Ovary (tissue), 3 donors: Measurements from ENCODE around the gene INPP5A.

Experiments used
- CTCF ChIP-seq, 3 donors: fragments of 450-650 bp in 2 of 3; fragments of 200-600 bp in 1 of 3; IDR thresholded peaks; one replicate each; pipeline versions ENCODE4 v1.5.1 to v1.8.0; 2016 to 2022; ENCODE audit warnings: antibody characterized with exemption in 3 of 3, mild to moderate bottlenecking in 1 of 3
- EP300 ChIP-seq: sonication (generic); formaldehyde crosslinking; IDR thresholded peaks from one replicate; pipeline ENCODE4 v1.6.1; 2017; ENCODE audit warnings: antibody characterized with exemption
- donor health status: DM: no; HTN: no; CAD: no.

- TF ChIP-seq CTCF (IDR thresholded peaks at IDR 0.05): no peak
- TF ChIP-seq EP300: no peak
These were observed 170.2 kb downstream of the INPP5A start for GRCh38 chr10:132707776-132708171.
